NCI-H446 (cell line): ENCODE data around the gene DMRTB1.

ENCODE experiments used
- DNase-seq, 2 experiments: peaks; one replicate each; lab custom pipeline; 2025; lab: John Stamatoyannopoulos, UW

DMRTB1 gene

GRCh38 chr1:53508056-53508990 is 49.1 kb downstream of the DMRTB1 start:
- DNase-seq = no peak

- DNase-seq = no peak
These were observed 49.9 kb downstream of the DMRTB1 start for GRCh38 chr1:53508991-53509666.

GRCh38 chr1:53509775-53510174 is 50.6 kb downstream of the DMRTB1 start:
- no peak for DNase-seq

DNA sequence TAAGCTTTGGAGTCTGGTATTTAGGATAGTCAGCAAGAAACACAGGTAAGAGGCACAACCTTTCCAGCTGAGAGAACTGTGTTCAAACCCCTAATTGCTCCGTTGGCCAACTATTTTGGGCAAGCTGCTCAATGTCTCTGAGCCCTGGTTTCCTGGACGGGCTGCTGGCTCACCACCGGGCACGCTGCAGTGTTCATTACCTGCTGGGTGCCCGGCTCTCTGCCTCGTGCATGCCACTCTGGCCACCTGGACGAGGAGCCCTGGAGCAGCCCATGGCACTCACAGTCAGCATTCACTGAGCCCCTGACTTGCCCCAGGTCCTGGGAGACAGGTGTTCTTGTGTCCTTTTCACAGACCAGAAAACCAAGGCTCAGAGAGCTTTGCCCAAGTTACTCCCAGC is 51.0 kb downstream of the DMRTB1 start:
- no peak for DNase-seq

DNA sequence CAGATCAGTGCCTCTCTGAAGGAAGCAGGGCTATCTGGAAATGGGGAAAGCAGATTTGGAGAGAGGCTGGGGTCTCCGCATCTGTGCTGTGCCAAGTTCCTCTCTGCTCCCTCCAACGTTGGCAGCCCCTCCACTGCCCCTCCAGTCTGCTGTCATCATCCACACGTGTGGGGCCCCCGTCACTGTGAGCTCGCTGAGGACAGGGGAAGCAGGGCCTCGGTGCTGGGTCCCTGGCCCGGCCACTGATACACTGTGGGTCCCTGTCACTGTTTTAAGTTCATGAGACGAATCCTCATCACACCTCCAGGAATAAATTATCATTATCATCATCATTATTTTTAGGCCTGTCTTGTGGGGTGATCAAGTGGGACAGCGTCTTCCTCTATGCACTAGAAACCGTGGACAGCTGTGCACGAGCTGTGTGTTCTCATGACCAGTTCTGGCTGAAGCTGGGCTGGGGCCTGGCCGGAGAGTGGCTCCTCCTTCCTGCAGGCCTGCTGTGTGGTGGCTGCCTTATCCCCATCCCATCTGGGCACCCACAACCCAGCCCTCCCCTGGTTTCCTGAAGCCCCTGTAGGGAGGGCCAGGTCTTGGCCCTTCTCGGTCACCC is 52.2 kb downstream of the DMRTB1 start:
- DNase-seq = no peak

DNA sequence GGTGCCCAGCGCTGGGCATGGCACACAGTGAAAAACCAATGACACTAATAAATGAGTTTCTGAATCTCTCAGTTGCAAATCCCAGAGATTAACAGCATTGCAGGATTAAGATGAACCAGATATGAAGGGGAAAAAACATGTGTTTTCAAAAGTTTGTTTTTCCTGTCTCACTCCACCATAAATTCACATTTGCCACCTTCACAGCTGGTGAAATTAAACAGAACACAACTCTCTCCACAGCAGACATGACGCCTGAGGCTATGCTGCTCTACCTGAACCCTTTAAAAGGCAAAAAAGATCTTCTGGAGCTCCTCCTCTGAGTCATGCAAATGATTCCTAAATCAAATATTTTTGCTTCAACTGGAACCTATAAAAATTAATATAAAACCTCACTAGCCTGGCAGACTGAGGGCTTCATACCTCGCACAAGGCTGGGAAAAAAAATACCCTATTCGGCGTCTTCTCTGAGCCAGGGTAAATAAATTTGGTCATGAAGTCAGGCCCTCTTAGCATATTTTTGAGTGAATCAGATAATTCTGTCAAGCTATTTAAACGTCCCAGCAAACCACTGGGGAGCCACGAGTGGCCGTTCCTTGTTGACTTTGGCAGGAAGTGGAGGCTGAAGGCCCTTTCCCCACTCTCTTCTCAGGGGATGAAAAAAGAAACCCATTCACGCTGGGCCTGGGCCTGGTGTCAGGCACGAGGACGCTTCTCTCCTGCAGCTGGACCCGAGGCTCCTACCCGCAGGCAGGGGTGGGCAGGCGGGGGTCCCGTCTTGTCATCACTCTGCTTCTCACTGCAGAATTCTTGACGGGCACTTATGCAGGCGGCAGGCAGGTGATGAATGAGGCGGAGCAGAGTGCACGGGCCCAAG is 53.0 kb downstream of the DMRTB1 start:
- no peak for DNase-seq

DNA sequence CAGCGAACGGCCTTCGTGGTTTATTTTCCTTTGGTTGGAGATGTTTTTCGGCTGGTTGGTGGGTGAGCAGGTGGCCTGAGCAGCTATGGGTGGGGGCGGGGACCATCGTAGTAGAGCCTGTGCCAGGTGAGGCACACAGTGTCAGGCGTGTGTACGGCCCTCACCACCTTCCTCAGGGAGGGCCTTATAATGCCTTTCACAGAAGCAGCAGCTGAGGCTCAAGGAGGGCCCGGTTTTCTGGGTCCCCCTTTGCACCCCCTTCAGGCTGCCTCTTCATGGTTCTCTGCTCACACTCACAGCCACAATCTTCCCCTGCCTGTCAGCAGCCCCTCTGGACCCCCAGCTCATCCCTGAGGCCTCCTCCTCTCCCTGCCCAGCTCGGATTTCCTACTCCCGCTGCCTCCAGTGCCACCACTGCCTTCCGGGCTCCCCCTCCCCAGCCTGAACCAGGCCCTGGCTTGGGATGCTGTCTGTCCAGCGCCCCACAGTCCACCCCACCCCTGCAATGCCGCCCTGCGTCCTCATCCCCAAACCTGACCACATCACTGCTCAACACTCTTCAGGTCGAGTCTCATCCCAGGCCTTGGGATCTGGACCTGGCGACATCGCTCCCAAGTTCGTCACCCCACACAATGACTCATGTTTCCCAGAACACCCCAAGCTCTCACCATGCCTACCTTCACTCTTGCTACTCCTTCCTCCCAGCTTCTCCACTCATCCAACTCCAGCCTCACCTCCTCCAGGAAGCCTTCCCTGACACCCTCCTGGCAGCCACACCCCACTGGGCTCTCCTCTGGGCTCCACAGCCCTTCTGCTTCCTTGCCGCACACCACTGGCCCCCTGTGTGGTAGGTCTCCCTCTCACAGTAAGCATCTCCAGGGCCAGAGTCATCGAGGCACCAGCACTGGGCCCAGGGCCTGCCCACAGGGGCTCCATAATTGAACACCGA is 53.9 kb downstream of the DMRTB1 start:
- DNase-seq = no peak

DNA sequence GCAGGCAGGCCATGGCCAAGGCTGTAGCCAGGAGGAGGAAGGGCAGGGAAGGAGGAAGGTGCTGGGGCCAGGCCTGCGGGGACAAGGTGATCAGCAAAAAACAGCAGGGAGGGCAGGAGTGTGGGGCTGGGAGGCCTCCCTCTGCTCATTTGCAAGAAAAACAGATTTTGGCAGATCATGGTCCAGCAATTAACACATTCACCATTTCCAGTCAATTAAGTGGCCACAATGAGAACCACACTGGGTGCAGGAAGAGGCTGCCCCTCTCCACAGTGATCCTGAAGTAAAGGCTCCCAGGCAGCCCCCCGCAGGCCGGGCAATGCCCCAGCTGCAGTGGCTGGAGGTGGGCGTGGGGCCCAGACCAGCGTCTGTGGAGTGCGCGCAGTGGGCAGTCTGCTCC is 54.6 kb downstream of the DMRTB1 start:
- DNase-seq = peak in 1 of 2 experiments; percentile 22

- no peak for DNase-seq
These were observed 55.2 kb downstream of the DMRTB1 start for GRCh38 chr1:53514436-53514835.

DNA sequence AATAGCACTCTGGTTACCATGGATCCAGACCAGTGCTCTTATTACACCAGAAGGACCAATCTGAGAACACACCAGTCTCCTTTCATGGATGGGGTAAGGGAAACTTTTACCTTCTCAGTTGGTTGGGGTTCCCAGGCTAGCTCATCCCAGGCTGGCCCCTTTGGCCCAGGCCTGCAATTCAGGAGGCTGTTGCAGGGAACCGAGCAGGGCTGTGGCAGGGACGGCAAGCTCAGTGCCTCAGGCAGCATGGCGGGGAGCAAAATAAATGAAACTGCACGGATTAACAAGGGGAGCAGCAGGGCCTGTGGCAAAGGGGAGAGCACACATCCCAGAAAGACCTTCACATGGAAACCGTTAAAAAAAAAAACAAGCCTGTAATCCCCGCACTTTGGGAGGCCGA is 57.0 kb downstream of the DMRTB1 start:
- DNase-seq = no peak
